M059J (cell line): ENCODE measurements around the gene SELENOO. TPM values are rescaled to one million over a fixed set of nuclear protein-coding genes. Genes with fewer than 3 reads are reported as not detected.
A peak's percentile ranks its signal among the peaks of the same experiment; 100 is the strongest.
"Not testable (repeated sequence)": the region's sequence is repeated elsewhere in the genome, so short reads cannot be mapped to it uniquely, and the experiment has no call there.

Experiments
- DNase-seq: peaks from one replicate; pipeline ENCODE4 v3.0.0-alpha.2; 2012; ENCODE audit warnings: low read depth
- total RNA-seq: library from RNA; depleted of rRNA; stranded (reverse); fragments of >200 nt; shearing (Covaris generic); gene quantifications from 2 replicates; pipeline ENCODE4 v1.2.3, GENCODE V29; 2014; rRNA removed

Gene SELENOO, protein sequence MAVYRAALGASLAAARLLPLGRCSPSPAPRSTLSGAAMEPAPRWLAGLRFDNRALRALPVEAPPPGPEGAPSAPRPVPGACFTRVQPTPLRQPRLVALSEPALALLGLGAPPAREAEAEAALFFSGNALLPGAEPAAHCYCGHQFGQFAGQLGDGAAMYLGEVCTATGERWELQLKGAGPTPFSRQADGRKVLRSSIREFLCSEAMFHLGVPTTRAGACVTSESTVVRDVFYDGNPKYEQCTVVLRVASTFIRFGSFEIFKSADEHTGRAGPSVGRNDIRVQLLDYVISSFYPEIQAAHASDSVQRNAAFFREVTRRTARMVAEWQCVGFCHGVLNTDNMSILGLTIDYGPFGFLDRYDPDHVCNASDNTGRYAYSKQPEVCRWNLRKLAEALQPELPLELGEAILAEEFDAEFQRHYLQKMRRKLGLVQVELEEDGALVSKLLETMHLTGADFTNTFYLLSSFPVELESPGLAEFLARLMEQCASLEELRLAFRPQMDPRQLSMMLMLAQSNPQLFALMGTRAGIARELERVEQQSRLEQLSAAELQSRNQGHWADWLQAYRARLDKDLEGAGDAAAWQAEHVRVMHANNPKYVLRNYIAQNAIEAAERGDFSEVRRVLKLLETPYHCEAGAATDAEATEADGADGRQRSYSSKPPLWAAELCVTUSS
- total RNA-seq, result 12.0 and 21.4 TPM in 2 replicates

- DNase-seq, result peak; percentile 73
Measured at GRCh38 chr22:50200461-50201190, at the start of gene SELENOO. SELENOO (plus strand) TSS chr22:50201011; CDS start chr22:50201037, 26 bp downstream.

- DNase-seq, result no peak
Measured at GRCh38 chr22:50151571-50152537, 49.0 kb upstream of the SELENOO start.

- no peak for DNase-seq
Measured at GRCh38 chr22:50153056-50153755, 47.6 kb upstream of the SELENOO start.

DNA sequence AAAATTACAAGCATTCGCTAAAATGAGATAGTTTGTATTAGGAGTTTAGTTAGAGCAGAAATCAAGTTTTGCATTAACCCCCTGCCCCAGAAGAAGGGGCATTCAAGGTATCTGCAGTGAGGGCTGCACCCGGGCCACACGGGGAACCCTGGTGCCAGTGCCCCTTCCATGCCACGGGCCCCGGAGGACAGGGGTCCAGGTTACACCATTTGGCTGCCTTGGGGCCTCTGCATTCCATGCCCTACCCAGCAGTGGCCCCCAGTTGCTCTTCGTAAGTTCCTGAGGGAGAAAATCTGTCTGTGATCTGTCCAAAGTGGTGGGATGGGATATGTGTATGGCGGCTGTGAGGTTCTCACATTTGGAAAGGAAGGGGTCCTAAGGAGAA is 47.1 kb upstream of the SELENOO start:
- no peak for DNase-seq

DNA sequence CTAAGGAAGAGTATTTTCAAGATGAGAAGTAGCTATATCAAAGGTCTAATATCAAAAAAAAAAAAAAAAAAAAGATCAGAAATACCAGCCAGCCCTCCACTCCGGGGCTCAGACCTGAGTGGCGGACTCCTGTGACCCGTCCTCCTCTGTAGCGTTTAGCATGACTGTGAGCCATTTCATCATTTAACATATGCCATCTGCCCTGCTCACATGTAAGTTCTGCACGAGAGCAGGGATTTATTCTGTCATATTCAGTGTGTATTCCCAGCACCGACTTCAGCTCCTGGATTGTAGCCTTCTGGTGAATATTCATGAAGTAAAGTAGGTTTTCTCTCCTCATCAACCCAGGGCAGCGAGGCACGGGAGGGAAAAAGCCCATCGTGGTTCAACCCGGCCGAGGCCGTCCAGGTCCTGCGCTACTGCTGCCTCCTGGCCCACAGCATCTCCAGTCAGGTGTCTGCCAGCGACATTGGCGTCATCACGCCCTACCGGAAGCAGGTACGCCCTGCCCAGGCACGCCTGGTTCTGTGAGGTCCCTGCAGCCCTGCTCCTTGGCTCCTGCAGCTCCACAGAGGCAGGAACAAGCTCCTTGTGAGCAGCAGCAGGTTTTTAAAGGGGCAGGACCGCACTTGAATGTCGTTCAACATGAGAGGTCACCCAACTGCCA is 43.0 kb upstream of the SELENOO start:
- no peak for DNase-seq

DNA sequence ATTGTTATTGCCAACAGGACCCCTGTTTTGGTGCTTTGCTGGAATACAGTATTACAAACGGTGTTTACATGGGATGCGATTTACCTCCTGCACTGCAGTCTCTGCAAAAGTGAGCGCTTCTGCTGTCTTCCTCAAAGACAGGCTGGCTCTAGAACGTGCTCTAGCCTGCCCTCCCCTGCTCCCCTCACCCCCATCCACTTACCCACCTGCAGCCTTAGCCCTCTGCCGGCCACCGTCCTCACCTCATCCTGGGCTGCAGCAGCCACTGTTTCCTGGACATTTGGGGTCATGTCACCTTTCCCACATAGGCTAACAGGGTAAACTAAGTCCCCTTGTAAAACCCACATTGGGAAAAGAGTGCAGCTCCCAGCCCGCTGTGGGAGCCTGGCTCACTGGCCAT is 39.9 kb upstream of the SELENOO start:
- no peak for DNase-seq

DNA sequence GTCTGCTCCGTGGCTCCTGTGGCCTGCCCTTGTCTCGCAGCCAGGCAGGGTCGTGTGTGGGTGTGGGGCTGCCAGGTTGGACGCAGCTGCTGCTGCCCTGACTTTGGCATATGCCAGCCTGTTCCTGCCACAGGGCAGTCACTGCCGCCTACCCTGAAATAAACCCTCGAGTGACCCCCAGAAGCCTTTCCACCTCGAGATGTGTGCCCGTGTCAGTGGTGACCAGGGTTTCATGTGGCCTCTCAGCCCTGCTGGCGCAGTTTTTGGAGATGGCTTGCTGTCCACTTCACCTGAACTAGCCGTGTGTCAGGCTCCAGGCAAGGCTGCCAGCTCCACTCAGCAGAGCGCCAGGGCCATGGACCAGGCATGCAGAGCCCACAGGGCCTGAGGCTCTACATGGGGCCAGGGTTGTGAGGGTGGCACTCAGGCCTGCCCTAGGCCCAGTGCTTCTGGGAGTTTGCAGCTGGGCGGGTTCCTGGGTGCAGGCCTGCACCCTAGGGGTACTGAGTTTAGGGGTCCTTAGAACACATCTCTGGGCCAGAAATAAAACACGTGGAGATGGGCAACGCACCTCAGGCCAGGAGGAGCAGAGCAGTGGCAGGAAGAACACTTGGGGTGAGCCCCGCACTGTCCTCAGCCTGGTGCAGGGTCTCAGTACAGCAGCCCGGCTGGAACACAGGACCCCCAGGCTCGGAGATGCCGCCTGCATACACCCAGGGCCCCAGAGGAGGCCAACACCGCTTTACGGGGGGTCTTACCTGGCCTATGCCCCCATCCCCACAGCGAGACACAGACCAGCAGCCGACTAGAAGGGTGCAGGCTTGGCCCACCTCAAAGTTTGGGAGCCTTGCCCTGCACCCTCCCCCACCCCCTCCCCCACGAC is 39.1 kb upstream of the SELENOO start:
- no peak for DNase-seq

DNA sequence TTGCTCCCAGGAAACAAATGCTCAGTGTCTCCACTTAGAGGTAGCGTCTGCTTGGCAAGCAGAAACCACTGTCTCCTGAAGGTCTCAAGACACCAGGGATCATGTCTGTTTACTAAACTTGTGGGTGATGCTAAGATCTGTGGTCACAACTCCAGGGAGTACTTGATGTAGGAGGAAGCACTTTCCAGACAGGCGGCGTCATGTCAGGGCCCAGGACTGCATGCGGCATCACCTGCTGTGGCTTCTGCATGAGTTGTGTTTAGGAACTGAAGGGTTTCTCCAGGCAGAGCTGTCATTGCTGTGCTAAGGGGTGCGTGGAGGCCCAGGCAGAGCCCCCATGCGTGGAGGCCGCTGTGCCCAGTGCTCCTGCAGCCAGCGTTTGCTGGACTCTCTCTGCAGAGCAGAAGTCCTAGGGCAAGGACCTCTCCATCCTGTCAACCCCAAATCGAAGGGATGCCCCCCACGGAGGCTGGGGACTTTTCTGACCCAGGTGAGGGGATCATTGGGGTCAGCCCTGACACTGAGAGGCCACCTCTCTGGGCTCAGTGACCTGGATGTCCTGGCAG is 38.3 kb upstream of the SELENOO start:
- DNase-seq, result no peak

DNA sequence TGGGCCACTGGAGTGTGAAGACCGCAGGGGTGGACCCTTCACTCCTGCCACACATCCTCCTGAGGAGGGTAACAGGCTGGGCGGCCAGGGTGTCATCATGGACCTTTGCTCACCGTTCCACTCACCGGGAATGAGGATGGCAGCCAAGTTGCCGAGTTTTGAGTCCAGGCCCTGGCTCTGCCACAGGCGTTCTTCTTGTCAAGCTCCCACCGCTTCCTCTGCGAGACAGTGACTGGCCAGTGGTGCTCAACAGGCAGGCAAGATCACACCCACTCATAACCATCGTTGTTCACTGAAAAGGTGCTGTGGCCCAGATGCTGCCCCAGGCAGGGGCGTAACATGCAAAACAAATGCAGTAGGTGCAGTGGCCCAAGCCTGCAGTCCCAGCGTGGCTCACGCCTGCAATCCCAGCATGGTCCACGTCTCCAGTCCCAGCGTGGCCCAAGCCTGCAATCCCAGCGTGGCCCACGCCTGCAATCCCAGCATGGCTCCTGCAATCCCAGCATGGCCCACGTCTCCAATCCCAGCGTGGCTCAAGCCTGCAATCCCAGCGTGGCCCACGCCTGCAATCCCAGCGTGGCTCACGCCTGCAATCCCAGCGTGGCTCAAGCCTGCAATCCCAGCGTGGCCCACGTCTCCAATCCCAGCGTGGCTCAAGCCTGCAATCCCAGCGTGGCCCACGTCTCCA is 35.2 kb upstream of the SELENOO start:
- DNase-seq, result no peak

DNA sequence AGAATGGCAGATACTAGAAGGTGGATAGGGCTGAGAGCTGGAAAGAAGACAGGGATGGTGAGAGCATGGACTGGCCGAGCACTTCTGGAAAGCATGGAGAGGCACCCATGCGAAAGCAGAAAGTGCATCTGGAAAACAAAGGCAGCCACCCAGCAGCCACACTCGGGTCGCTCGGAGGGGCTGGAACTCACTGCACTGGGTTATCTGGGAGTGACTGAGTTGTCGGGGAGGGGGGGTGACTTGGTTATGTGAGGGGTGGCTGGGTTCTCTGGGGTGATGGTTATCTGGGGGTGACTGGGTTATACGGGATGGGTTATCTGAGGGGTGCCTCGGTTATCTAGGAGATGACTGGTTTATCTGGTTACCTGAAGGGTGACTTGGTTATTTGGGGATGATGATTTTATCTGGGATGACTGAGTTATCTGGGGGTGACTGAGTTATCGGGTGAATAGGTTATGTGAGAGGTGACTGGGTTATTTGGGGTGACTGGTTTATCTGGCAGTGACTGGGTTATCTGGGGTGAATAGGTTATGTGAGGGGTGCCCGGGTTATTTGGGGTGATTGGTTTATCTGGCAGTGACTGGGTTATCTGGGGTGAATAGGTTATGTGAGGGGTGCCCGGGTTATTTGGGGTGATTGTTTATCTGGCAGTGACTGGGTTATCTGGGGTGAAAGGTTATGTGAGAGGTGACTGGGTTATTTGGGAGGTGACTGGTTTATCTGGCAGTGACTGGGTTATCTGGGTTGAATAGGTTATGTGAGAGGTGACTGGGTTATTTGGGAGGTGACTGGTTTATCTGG is 32.9 kb upstream of the SELENOO start:
- DNase-seq, result no peak

- not testable (repeated sequence) for DNase-seq
Measured at GRCh38 chr22:50168490-50169180, 32.2 kb upstream of the SELENOO start.

GRCh38 chr22:50169181-50169759 is 31.5 kb upstream of the SELENOO start:
- no peak for DNase-seq

DNA sequence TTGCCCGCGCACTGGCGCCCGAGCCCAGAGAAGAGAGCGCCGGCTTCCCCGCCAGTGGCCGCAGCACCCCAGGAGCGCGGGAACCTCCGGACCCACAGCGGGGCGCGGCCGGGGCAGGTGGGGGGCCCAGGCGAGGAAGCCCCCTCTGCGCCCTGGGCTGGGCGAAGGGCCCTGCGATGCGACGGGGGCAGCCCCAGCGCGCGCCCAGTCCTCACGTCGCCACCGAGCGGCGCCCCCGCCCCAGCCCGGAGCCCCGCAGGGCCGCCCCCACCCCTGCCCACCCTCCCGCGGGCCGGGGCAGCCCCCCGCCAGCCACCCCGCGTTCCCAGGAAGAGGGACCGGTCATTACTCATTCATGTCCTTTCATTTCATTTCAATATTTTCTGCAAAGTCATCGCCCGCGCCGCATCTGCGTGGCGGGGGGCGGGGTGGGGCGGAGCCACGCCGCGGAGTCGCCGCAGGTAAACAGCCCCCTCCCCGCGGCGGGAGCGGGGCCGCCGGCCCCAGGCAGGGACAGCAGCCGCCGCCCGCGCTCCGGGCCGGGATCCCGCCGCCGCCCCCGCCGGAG is 31.0 kb upstream of the SELENOO start:
- DNase-seq, result no peak

DNA sequence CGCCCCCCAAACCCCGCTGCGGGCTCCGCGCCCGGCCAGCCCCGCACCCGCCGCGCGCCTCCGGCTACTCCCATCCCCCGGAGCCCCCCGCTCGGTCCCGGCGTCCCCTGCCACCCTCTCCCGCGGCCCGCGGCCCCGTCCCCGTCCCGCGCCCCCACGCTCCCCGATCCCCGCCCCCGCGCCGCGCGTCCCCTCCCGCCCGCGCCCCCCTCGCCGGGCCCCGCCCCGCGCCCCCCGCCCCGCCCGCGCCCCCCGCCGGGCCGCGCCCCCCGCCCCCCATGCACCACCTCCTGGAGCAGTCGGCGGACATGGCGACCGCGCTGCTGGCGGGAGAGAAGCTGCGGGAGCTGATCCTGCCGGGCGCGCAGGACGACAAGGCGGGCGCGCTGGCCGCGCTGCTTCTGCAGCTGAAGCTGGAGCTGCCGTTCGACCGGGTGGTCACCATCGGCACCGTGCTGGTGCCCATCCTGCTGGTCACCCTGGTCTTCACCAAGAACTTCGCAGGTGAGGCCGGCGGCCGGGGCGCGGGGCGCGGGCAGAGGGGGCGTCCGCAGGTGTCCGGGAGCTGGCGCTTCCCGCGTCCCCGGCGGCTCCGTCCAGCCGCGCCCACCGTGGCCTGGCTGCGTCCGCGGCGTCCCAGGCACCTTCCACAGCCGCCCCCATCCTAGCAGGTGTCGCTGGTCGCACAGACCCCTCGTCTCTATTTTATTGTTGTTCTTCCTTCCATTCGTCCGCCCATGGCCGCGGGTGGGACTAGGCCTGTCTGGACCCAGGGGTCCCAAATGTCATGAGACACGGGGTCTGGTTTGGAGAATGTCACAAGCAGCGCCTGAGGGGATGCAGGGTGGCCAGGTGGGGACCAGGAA is 30.1 kb upstream of the SELENOO start, which contains the start of gene PANX2:
TSS of gene PANX2 (plus strand) at position 279 of the 866 bp plus-strand sequence. CDS start at position 279, 0 bp downstream.
- no peak for DNase-seq
